GM19240 (cell line): ENCODE measurements around the gene HDDC2.
"Not testable (repeated sequence)": the region's sequence is repeated elsewhere in the genome, so short reads cannot be mapped to it uniquely, and the experiment has no call there.

ENCODE experiments used
- DNase-seq: peaks from one replicate; pipeline ENCODE4 v3.0.0; 2011; ENCODE audit warnings: low spot score; ENCODE audit not compliant: insufficient read length

HDDC2 gene

GRCh38 chr6:125307150-125307838 lies 5.5 kb upstream of the HDDC2 start:
- no peak for DNase-seq

- no peak for DNase-seq
These were observed 5.0 kb upstream of the HDDC2 start for GRCh38 chr6:125306756-125307149.

GRCh38 chr6:125304970-125305660 lies 3.3 kb upstream of the HDDC2 start:
- no peak for DNase-seq

- DNase-seq = no peak
These were observed 1.7 kb upstream of the HDDC2 start for GRCh38 chr6:125303512-125303854.

GRCh38 chr6:125302840-125303511 lies 1.2 kb upstream of the HDDC2 start:
- DNase-seq = no peak

- DNase-seq = no peak
These were observed 754 bp downstream of the HDDC2 start for GRCh38 chr6:125300992-125301434.

- no peak for DNase-seq
These were observed 2.5 kb downstream of the HDDC2 start for GRCh38 chr6:125299257-125299656.

- no peak for DNase-seq
These were observed 5.3 kb downstream of the HDDC2 start for GRCh38 chr6:125296471-125296870.

- DNase-seq = no peak
These were observed 6.8 kb downstream of the HDDC2 start for GRCh38 chr6:125294925-125295324.

GRCh38 chr6:125294036-125294435 lies 7.7 kb downstream of the HDDC2 start:
- DNase-seq = no peak

GRCh38 chr6:125293587-125293986 lies 8.2 kb downstream of the HDDC2 start:
- no peak for DNase-seq

- DNase-seq = no peak
These were observed 14.0 kb downstream of the HDDC2 start for GRCh38 chr6:125287718-125288117.

- no peak for DNase-seq
These were observed 15.8 kb downstream of the HDDC2 start for GRCh38 chr6:125285936-125286335.

GRCh38 chr6:125285353-125285752 lies 16.4 kb downstream of the HDDC2 start:
- DNase-seq = no peak

- DNase-seq = not testable (repeated sequence)
These were observed 19.3 kb downstream of the HDDC2 start for GRCh38 chr6:125282470-125282869.

GRCh38 chr6:125280370-125281035 lies 21.3 kb downstream of the HDDC2 start:
- DNase-seq = not testable (repeated sequence)

GRCh38 chr6:125279961-125280360 lies 21.8 kb downstream of the HDDC2 start:
- DNase-seq = no peak

GRCh38 chr6:125277838-125278237 lies 23.9 kb downstream of the HDDC2 start:
- no peak for DNase-seq

- DNase-seq = no peak
These were observed 26.0 kb downstream of the HDDC2 start for GRCh38 chr6:125275779-125276178.

- no peak for DNase-seq
These were observed 26.8 kb downstream of the HDDC2 start for GRCh38 chr6:125274935-125275334.

GRCh38 chr6:125273965-125274364 lies 27.8 kb downstream of the HDDC2 start:
- no peak for DNase-seq

- DNase-seq = no peak
These were observed 28.5 kb downstream of the HDDC2 start for GRCh38 chr6:125273251-125273650.
